Muscle layer of colon (tissue), 2 donors: ENCODE measurements around the gene MEF2D.
A peak's percentile ranks its signal among the peaks of the same experiment; 100 is the strongest.

Experiments used
- H3K27ac ChIP-seq: one replicate; pipeline ENCODE4 v1.7.0; 2013; ENCODE audit warnings: low read depth, mild to moderate bottlenecking, low read length, moderate library complexity
- H3K27me3 ChIP-seq, 2 donors: one replicate each; pipeline ENCODE4 v1.7.0; 2013; ENCODE audit warnings: low read length in 2 of 2, mild to moderate bottlenecking in 2 of 2; ENCODE audit not compliant: insufficient read depth in 2 of 2, control insufficient read depth in 1 of 2
- H3K36me3 ChIP-seq: one replicate; pipeline ENCODE4 v1.7.0; 2013; ENCODE audit warnings: mild to moderate bottlenecking, low read length; ENCODE audit not compliant: insufficient read depth
- H3K4me1 ChIP-seq: one replicate; pipeline ENCODE4 v1.7.0; 2013; ENCODE audit warnings: mild to moderate bottlenecking, low read length; ENCODE audit not compliant: insufficient read depth
- H3K4me3 ChIP-seq, 2 donors: one replicate each; pipeline ENCODE4 v1.7.0; 2013; ENCODE audit warnings: low read length in 2 of 2, low read depth in 1 of 2, mild to moderate bottlenecking in 1 of 2, moderate library complexity in 1 of 2
- H3K9ac ChIP-seq: one replicate; pipeline ENCODE4 v1.7.0; 2013; ENCODE audit warnings: low read length
- H3K9me3 ChIP-seq: one replicate; pipeline ENCODE4 v1.7.0; 2013; ENCODE audit warnings: mild to moderate bottlenecking, low read length
- donor health status: abdominal sarcoma.
- donor health status: Adenocarcinoma of cecum.

The MEF2D gene

GRCh38 chr1:156506450-156506849 lies 5.9 kb upstream of the MEF2D start:
- no peak overlapping the region for H3K9ac ChIP-seq
- H3K36me3 ChIP-seq, result no peaks in the 10 kb centered on the region
- peak overlapping the region; percentile 96 for H3K27ac ChIP-seq
- H3K27me3 ChIP-seq, result no peaks in the 10 kb centered on the region
- no peak overlapping the region for H3K4me3 ChIP-seq
- H3K4me1 ChIP-seq, result peaks cover 73% of the 10 kb centered on the region
- no peaks in the 10 kb centered on the region for H3K9me3 ChIP-seq

- Histone ChIP-seq H3K4me3 (no peak overlapping the region), H3K27ac (peak overlapping the region; percentile 96), H3K4me1 (peaks cover 69% of the 10 kb centered on the region), H3K9me3 (no peaks in the 10 kb centered on the region), H3K27me3 (no peaks in the 10 kb centered on the region), H3K9ac (peak overlapping the region; percentile 88), H3K36me3 (no peaks in the 10 kb centered on the region)
These were observed 5.2 kb upstream of the MEF2D start for GRCh38 chr1:156505679-156506298.

- Histone ChIP-seq H3K9ac (peak overlapping the region; percentile 88), H3K27me3 (no peaks in the 10 kb centered on the region), H3K27ac (peak overlapping the region; percentile 96), H3K9me3 (no peaks in the 10 kb centered on the region), H3K4me3 (peak overlapping the region; percentile 10 to 44), H3K36me3 (no peaks in the 10 kb centered on the region), H3K4me1 (peaks cover 61% of the 10 kb centered on the region)
These were observed 4.5 kb upstream of the MEF2D start for GRCh38 chr1:156504821-156505678.

- Histone ChIP-seq H3K9me3 (no peaks in the 10 kb centered on the region), H3K36me3 (no peaks in the 10 kb centered on the region), H3K27me3 (no peaks in the 10 kb centered on the region), H3K27ac (peak overlapping the region; percentile 96), H3K4me3 (peak overlapping the region; percentile 10 to 44), H3K9ac (peak overlapping the region; percentile 88), H3K4me1 (peaks cover 55% of the 10 kb centered on the region)
These were observed 3.9 kb upstream of the MEF2D start for GRCh38 chr1:156504438-156504813.

GRCh38 chr1:156503698-156504437 lies 3.3 kb upstream of the MEF2D start:
- H3K9ac ChIP-seq, result peak overlapping the region; percentile 88
- H3K27ac ChIP-seq, result peak overlapping the region; percentile 96
- H3K27me3 ChIP-seq, result no peaks in the 10 kb centered on the region
- peaks cover 54% of the 10 kb centered on the region for H3K4me1 ChIP-seq
- H3K36me3 ChIP-seq, result no peaks in the 10 kb centered on the region
- H3K9me3 ChIP-seq, result no peaks in the 10 kb centered on the region
- peak overlapping the region in 1 of 2 donors; percentile 44 for H3K4me3 ChIP-seq

GRCh38 chr1:156502894-156503697 lies 2.5 kb upstream of the MEF2D start:
- Histone ChIP-seq H3K27me3 (no peaks in the 10 kb centered on the region), H3K4me3 (peak overlapping the region in 1 of 2 donors; percentile 60), H3K9ac (peak overlapping the region; percentile 88), H3K27ac (peak overlapping the region; percentile 96), H3K36me3 (no peaks in the 10 kb centered on the region), H3K4me1 (peaks cover 54% of the 10 kb centered on the region), H3K9me3 (no peaks in the 10 kb centered on the region)

- Histone ChIP-seq H3K4me1 (peaks cover 54% of the 10 kb centered on the region), H3K36me3 (no peaks in the 10 kb centered on the region), H3K9me3 (no peaks in the 10 kb centered on the region), H3K27me3 (no peaks in the 10 kb centered on the region), H3K9ac (peak overlapping the region; percentile 88), H3K4me3 (peak overlapping the region; percentile 2 to 60), H3K27ac (peak overlapping the region; percentile 96)
These were observed 1.9 kb upstream of the MEF2D start for GRCh38 chr1:156502391-156502893.

- Histone ChIP-seq H3K9me3 (no peaks in the 10 kb centered on the region), H3K36me3 (no peaks in the 10 kb centered on the region), H3K4me1 (peaks cover 68% of the 10 kb centered on the region), H3K9ac (peak overlapping the region; percentile 77), H3K27ac (peak overlapping the region; percentile 96), H3K4me3 (peak overlapping the region; percentile 87 to 100), H3K27me3 (no peaks in the 10 kb centered on the region)
These were observed 375 bp upstream of the MEF2D start for GRCh38 chr1:156500793-156501506.

- Histone ChIP-seq H3K4me3 (peak overlapping the region; percentile 87 to 100), H3K4me1 (peaks cover 78% of the 10 kb centered on the region), H3K9me3 (no peaks in the 10 kb centered on the region), H3K27me3 (no peaks in the 10 kb centered on the region), H3K9ac (peak overlapping the region; percentile 99), H3K36me3 (peaks cover 5% of the 10 kb centered on the region), H3K27ac (peak overlapping the region; percentile 96)
These were observed 583 bp downstream of the MEF2D start for GRCh38 chr1:156499842-156500542.
